GM21619 (cell line): Measurements from ENCODE around the gene LOXHD1.

Experiments
- ATAC-seq: cut with Tn5 transposase; IDR thresholded peaks from one replicate; pipeline ENCODE4 v1.9.1; 2021; ENCODE audit not compliant: unreplicated experiment

Gene LOXHD1

GRCh38 chr18:46575851-46576250, 81.2 kb downstream of the LOXHD1 start:
- no peak for ATAC-seq

DNA sequence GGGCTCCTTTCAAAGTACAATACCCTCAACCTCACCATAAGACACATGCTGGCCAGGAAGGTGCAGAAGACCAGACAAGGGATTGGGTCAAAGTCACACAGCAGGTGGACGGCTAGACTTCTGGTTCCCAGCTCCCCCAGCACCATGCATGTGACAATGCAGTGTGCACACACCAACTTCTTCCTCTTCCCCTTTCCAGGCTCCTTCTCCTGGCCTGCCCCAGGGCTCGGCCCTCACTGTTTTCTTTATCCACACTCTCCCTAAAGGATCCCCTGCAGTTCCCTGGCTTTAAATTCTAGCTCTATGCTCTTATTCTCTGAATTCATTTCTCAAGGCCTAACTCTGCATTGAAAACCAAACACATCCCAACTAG, 82.3 kb downstream of the LOXHD1 start:
- ATAC-seq, result no peak

- ATAC-seq, result no peak
These were observed 82.8 kb downstream of the LOXHD1 start for GRCh38 chr18:46574000-46574742.

DNA sequence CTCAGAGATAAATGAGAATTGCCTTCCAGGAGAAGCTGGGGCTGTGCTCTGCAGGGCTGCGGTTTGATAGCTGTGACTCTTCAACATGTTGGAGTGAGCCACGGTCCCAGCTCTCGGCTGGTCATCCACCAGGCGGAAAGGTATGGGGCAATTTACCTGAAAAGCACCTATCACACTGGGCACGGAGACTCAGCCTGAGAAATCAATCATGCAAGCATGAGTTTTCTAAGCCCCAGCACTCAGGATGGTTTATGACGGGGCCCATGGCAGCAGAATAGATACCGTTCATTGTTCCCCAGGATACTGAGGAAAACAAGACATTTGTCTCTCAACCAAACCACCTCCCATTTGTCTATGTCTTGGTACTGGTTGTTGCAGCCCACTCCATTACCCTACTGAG, 83.9 kb downstream of the LOXHD1 start:
- ATAC-seq, result no peak

- no peak for ATAC-seq
These were observed 85.3 kb downstream of the LOXHD1 start for GRCh38 chr18:46571756-46572155.

DNA sequence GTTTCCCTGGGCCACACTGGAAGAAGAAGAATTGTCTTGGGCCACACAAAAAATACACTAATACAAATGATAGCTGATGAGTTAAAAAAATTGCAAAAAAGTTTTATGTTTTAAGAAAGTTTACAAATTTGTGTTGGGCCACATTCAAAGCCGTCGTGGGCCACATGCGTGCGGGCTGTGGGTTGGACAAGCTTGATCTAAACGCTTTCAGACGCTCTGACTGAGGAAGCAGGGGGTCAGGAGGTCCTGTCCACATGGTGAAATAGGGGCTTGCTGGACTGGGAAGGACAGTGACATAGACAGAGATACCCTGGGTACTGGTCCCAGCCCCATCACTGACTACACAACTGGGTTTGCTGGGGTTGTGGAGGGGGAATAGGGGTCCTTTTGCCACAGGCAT, 86.4 kb downstream of the LOXHD1 start:
- no peak for ATAC-seq

- ATAC-seq, result no peak
These were observed 86.9 kb downstream of the LOXHD1 start for GRCh38 chr18:46570134-46570533.

- ATAC-seq, result no peak
These were observed 87.8 kb downstream of the LOXHD1 start for GRCh38 chr18:46569211-46569610.

- ATAC-seq, result no peak
These were observed 89.8 kb downstream of the LOXHD1 start for GRCh38 chr18:46567196-46567595.

DNA sequence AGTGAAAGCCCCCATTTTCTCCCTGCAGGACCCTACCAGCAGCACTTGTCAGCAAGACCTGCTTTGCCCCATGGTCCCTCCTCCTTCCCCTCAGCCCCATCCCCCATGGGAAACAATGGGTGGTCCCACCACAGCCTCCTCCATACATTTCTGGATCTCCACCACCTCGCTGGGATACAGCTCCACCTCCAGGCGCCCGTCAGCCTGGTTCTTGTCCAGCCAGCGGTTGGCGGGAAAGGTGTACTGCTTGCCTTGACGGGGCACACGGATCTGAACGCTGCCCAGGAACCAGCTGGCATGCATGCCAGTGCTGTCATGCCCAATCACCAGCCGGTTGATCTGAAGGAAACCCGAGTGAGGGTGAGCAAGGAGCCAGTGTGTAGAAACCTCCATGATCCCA, 90.9 kb downstream of the LOXHD1 start:
- no peak for ATAC-seq

- ATAC-seq, result no peak
These were observed 91.8 kb downstream of the LOXHD1 start for GRCh38 chr18:46565256-46565655.

- ATAC-seq, result no peak
These were observed 93.7 kb downstream of the LOXHD1 start for GRCh38 chr18:46563317-46563716.

- no peak for ATAC-seq
These were observed 94.3 kb downstream of the LOXHD1 start for GRCh38 chr18:46562674-46563192.

- no peak for ATAC-seq
These were observed 96.4 kb downstream of the LOXHD1 start for GRCh38 chr18:46560671-46561045.

- ATAC-seq, result no peak
These were observed 96.9 kb downstream of the LOXHD1 start for GRCh38 chr18:46559946-46560670.

- no peak for ATAC-seq
These were observed 97.7 kb downstream of the LOXHD1 start for GRCh38 chr18:46559296-46559695.

- no peak for ATAC-seq
These were observed 100.3 kb downstream of the LOXHD1 start for GRCh38 chr18:46556590-46557206.

DNA sequence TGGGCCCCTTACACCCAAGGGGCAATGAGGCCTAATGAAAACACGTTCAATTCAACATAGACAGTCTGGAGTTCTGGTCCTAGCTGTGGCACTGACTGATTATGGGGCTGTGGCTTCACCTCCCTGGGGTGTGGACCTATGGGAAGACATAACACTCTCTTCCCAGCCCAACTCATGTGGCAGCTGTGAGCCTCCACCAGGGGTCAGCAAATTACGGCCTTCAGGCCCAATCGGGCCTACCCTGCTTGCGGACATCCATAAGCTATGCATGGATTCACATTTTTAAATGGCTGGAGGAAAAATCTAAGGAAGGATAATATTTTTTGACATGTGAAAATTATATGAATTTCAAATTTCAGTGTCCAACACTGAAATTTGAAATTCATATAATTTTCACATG, 101.3 kb downstream of the LOXHD1 start:
- ATAC-seq, result no peak

DNA sequence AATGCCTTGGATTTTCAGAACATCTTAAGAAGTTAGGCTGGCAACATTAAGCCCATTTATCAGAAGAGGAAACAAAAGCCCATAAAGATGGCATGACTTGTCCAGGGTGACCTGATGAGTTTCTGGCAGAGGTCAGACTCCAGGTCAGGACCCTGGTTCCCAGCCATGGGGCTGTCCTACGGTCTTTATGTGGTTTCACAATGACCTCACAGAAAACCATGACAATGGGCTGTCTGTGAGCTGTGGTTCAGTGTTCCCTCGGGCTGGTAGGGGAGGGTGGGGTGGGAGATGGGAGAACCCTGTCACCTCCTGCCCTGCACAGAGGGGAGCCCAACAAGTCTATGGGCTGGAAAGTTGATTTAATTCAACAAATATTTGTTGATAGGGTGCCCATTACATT, 101.8 kb downstream of the LOXHD1 start:
- no peak for ATAC-seq

DNA sequence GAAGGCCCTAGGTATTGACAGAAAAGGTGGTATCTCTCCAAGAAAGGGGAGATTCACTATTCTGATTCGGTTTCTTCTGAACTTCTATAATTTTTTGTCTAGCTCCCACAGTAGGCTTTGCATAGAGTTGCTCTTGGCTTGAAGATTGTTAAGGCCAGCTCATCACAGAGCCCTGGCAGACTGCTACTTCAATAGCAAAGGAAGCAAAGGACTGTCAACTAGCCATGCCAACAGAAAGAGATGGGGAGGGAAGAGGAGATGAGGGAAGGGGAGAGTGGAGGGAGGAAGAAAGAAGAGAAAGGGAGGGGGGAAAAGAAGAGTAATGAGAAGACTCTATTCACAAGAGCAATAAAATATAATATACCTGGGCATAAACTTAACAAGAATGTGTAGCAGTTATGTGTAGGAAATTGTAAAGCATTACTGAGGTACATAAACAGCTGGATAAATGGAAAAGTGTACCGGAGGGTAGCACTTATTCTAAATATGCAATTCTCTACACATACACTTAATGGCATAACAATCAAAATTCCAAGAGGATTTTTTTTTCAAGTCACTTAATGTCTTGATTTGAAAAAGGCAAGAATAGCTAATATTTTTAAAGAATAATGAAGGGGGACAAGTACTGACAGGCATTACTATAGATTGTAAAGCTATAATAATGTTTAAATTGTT, 102.5 kb downstream of the LOXHD1 start:
- ATAC-seq, result no peak

GRCh38 chr18:46550609-46551008, 106.4 kb downstream of the LOXHD1 start:
- no peak for ATAC-seq
